Measurements from ENCODE around the gene VKORC1L1.
"Not testable (repeated sequence)": the region's sequence is repeated elsewhere in the genome, so short reads cannot be mapped to it uniquely, and the experiment has no call there.

Gene VKORC1L1

GRCh38 chr7:65888434-65889156 lies 15.7 kb downstream of the VKORC1L1 start:
- DNase-seq = not testable (repeated sequence)

- DNase-seq = not testable (repeated sequence)
These were observed 16.8 kb downstream of the VKORC1L1 start for GRCh38 chr7:65889722-65890121.

GRCh38 chr7:65892161-65892560 lies 19.3 kb downstream of the VKORC1L1 start:
- no peak for DNase-seq

GRCh38 chr7:65892835-65893234 lies 20.0 kb downstream of the VKORC1L1 start:
- DNase-seq = no peak

GRCh38 chr7:65896279-65896870 lies 23.5 kb downstream of the VKORC1L1 start:
- no peak for DNase-seq

- DNase-seq = not testable (repeated sequence)
These were observed 24.4 kb downstream of the VKORC1L1 start for GRCh38 chr7:65897289-65897688.

- not testable (repeated sequence) for DNase-seq
These were observed 26.0 kb downstream of the VKORC1L1 start for GRCh38 chr7:65898677-65899447.

- DNase-seq = no peak
These were observed 29.4 kb downstream of the VKORC1L1 start for GRCh38 chr7:65902306-65902705.

- DNase-seq = no peak
These were observed 34.8 kb downstream of the VKORC1L1 start for GRCh38 chr7:65907501-65908198.

- DNase-seq = no peak
These were observed 37.4 kb downstream of the VKORC1L1 start for GRCh38 chr7:65910237-65910636.

- DNase-seq = no peak
These were observed 39.4 kb downstream of the VKORC1L1 start for GRCh38 chr7:65912237-65912636.

- no peak for DNase-seq
These were observed 43.2 kb downstream of the VKORC1L1 start for GRCh38 chr7:65915921-65916657.

GRCh38 chr7:65923316-65923715 lies 50.4 kb downstream of the VKORC1L1 start:
- no peak for DNase-seq

GRCh38 chr7:65924193-65924592 lies 51.3 kb downstream of the VKORC1L1 start:
- no peak for DNase-seq

- DNase-seq = no peak
These were observed 52.2 kb downstream of the VKORC1L1 start for GRCh38 chr7:65925040-65925439.

GRCh38 chr7:65926588-65926987 lies 53.7 kb downstream of the VKORC1L1 start:
- no peak for DNase-seq

- DNase-seq = no peak
These were observed 54.9 kb downstream of the VKORC1L1 start for GRCh38 chr7:65927489-65928448.

GRCh38 chr7:65931685-65932084 lies 58.8 kb downstream of the VKORC1L1 start:
- DNase-seq = no peak

- no peak for DNase-seq
These were observed 64.4 kb downstream of the VKORC1L1 start for GRCh38 chr7:65937296-65937695.

- DNase-seq = no peak
These were observed 65.5 kb downstream of the VKORC1L1 start for GRCh38 chr7:65938336-65938895.

GRCh38 chr7:65945787-65946186 lies 72.9 kb downstream of the VKORC1L1 start:
- not testable (repeated sequence) for DNase-seq

All from activated CD4-positive, CD25-positive, alpha-beta regulatory T cell treated with anti-CD3 and anti-CD28 coated beads, Interleukin-2, amount 50 U/mL, for 72 hours (primary cell).